HG03196 (cell line): ENCODE data around the gene HDAC3.

ENCODE experiments used
- ATAC-seq: cut with Tn5 transposase; IDR thresholded peaks from one replicate; pipeline ENCODE4 v1.9.1; 2021; ENCODE audit not compliant: unreplicated experiment

Gene HDAC3

GRCh38 chr5:141662028-141662427 is 25.4 kb upstream of the HDAC3 start:
- ATAC-seq, result no peak

- ATAC-seq, result peak; percentile 67
These were observed 21.4 kb upstream of the HDAC3 start for GRCh38 chr5:141657937-141658545.

DNA sequence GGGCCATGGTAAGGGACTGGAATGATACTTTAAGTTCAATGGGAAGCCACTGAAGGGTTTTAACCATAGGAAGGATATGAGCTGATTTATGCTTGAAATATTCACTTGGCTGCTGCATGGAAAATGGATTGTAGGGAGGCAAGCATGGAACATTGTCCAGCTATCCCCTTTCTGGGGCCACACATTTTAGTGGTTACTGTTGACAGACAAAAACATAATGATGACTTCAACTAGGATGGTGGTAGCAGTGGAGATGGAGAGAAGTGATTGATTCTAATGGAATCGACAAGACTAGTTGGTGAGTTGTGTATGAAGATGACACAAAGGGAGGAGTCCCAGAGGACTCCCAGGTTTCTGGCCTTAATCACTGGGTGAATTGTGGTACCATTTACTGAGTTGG is 20.8 kb upstream of the HDAC3 start:
- no peak for ATAC-seq

GRCh38 chr5:141656396-141656795 is 19.7 kb upstream of the HDAC3 start:
- no peak for ATAC-seq

GRCh38 chr5:141655020-141655419 is 18.4 kb upstream of the HDAC3 start:
- no peak for ATAC-seq

- ATAC-seq, result no peak
These were observed 17.6 kb upstream of the HDAC3 start for GRCh38 chr5:141654298-141654697.

DNA sequence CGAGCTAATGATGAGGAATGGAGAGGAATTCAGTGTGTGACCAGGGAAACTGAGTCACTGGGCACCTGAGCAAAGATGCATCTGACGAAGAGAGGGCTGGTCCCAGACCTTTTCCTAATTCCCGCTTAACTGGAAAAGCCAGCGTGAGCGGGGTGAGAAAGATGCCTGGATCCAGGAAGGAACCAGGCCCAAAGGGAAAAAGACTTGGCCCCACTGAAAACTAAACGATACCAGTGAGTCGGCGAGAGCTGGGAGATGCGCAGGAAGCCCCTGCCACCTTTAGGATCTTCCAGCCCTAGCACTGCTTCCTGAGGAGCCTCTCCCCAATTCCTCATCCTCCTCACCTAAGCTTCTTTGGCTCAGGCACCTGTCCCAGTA is 15.1 kb upstream of the HDAC3 start:
- no peak for ATAC-seq

DNA sequence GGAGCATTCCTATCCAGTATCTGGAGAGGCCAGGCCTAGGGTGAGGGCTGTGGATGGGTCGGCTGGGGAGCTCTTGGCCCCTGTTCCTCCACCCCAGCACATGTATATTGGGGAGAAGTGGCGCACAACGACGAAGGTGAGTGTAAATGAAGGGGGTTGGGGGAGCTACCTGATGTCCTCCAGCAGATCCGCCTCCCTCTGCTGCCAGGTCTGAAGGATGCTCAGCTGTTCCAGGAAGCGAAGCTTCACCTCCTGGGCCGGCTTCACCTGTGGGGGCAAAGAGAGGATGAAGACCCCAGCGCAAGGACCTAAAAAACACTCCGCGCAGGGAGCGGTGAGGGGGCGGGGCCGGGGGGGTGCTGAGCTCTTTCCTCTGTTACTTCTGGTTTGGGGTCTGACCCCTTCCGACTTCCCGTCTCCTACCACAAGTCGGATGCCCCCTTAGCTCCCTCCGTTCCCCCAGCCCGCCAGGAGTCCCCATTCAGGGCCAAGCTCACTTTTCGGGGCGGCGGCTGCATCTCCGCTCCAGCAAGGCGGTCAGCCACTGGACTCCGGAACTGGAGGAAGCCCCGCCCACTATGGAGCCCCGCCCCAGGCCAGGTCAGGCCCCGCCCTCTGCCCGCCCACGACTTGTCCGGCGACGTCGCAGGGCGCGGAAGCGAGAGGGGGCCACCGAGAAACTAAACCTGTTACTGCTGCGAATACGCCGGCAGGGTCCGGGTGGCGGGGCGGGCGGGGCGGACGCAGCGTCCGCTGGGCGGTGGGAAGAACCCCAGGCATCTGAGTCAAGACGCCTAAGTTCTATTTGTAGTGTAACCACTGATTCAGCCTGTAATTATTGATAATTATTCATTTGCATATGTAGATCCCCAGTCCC is 14.4 kb upstream of the HDAC3 start, which contains the start of gene FCHSD1:
Gene FCHSD1 (minus strand): TSS at position 568 of the 877 bp plus-strand sequence. CDS start 50 bp downstream, at position 518.
- peak; percentile 89 for ATAC-seq

- no peak for ATAC-seq
These were observed 13.3 kb upstream of the HDAC3 start for GRCh38 chr5:141649972-141650371.

- ATAC-seq, result no peak
These were observed 12.5 kb upstream of the HDAC3 start for GRCh38 chr5:141649056-141649688.

DNA sequence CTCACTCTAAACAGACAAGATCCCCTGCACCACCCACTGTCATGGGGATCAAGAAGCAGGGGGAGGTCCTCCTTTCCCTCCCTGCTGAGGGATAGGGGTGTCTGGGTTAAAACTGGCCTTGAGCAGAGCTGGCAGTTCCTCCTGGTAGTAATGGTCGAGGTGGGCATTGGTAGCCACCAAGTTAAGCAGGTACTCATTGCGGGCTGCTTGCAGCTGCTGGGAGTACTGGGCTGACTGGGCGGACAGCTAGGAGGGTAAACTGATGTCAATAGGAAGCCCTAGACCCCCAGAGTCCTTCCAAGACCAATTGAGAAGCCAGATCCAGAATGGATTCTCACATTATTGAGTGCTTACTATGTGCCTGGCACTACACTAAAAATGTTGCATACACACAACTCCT is 11.2 kb upstream of the HDAC3 start:
- ATAC-seq, result no peak

GRCh38 chr5:141647242-141647641 is 10.6 kb upstream of the HDAC3 start:
- ATAC-seq, result no peak

DNA sequence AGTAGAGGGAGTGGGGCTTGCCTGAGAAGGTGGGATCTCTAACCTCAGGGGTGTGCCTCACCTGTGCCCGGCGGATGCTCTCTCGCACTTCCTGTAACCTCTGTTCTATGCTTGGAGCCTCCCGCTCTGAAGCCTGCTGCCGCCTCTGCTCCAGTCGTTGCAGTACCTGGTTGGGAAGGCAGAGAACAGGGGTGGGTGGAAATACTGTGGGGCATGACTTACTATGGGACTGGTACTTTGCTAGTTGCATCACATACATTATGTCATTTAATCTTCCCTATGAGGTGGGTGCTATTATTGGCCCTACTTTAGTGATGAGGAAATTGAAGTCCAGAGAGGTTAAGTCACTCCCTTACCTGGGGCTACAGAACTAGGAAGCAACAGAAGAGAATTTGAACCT is 9.4 kb upstream of the HDAC3 start:
- ATAC-seq, result no peak

DNA sequence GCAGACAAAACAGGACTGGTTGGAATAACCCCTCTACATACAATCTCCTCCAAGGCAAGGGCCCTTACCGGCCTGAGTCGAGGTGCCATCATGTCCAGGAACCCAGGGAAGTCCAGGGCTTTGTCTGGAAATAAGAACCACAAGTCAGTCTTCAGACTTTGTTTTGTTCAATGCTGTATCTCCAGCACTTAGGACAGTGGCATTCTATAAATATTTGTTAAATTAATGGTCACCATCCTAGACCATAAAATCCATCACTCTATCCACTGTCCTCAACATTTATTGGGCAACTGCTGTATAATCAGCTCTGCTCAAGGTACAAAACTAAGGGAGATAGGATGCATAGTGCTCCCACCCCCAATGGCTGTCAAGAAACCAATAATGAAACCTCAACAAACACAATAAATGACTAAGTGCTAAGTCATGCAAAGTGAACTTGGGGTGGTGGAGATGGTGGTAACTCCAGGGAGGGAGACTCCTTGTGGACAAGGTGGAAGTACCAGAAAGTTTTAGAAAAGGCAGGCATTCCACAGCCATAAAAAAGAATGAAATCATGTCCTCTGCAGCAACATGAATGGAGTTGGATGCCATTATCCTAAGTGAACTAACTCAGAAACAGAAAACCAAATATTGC is 5.1 kb upstream of the HDAC3 start:
- ATAC-seq, result peak; percentile 48

DNA sequence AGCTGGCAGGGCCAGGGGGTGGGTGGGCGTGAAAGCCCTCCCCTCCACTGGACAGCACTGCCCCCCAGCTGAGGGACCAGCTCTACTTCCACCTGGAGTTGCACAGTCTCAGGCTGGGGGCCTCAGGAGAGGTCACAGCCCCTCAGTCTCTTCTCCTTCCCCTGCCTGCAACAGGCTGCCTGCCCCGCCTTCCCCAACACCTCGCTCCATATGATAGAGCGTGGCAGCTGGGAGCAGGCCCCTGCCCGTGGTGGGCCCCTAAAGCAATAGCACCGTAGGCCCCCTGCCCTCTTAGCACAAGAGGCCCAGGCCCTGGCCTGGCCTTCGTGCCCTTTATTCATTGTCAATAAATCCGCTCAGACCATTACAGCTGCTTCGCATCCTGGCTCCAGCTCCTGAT is 4.0 kb upstream of the HDAC3 start:
- ATAC-seq, result no peak

- ATAC-seq, result no peak
These were observed 3.4 kb upstream of the HDAC3 start for GRCh38 chr5:141640051-141640415.

- no peak for ATAC-seq
These were observed 2.9 kb upstream of the HDAC3 start for GRCh38 chr5:141639357-141640050.

DNA sequence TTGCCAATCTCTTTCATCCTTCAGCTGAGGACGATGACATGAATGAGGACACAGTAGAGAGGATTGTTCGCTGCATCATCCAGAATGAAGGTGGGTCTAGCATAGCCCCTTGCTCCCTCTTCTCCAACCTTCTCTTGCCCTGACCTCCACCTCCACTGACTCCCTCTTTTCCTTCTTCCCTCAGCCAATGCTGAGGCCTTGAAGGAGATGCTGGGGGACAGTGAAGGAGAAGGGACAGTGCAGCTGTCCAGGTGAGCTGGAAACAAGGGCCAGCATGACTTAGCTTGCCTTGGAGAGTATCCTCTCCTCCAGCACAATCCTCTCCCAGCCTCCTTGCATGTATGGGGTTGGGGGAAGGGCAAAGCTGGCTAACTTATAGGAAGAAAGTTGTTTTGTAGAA is 2.1 kb upstream of the HDAC3 start:
- no peak for ATAC-seq

- ATAC-seq, result no peak
These were observed 1.2 kb upstream of the HDAC3 start for GRCh38 chr5:141637767-141638419.

DNA sequence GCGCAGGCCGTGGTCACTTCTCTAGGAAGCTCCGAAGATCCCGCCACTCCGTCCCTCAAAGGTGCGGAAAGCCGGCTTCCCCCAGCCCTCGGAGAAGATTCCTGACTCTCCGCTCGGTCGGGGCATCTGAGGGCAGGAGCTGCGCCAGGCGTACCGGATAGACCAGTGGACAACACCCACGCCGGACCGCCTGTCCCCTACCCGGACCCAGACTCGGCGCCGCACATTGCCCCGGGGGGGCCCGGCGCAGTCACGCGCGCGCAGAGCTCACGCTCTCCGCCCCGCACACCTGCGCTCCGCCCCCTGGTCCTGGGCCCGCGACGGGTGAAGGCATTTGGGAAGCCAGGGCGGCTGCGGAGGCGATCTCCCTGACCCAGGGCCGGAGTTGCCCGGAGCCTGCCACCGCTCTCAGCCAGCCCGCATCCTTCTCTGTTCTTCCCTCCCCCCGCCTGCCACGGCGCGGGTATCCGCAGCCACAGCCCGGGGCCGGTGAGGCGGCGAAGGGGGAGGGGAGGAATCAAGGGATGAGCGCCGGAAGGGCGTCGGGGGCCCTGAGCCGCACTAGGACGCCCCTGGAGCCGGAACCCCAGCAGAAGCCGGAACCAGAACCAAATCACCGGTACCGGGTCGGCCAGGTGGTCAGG is 596 bp upstream of the HDAC3 start:
- peak; percentile 11 for ATAC-seq
